ENCODE measurements around the gene WWTR1.

WWTR1 gene

DNA sequence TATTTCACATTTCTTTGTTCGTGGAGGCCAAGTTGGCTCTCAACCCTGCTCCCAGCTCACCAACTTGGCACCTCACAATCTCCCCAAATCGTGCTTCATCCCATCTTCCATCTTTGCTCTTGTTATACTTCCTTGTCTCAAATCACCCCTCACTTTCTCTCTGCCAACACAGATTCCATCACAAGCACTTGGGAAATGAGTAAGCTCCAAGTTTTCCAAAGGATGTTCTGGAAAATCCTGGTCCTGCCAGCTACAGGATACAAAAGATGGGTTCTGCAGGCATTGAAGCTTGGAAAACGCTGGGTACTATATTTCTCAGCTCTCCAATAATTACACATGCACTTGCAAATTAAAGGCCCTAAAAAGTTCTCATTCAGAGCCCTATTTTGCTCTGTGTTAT lies 187.4 kb downstream of the WWTR1 start:
- DNase-seq (ENCODE audit: low spot score) = no peak

GRCh38 chr3:149468504-149469212 lies 189.2 kb downstream of the WWTR1 start:
- DNase-seq (ENCODE audit: low spot score) = no peak

Measured in D341Med (cell line).